ENCODE data around the gene KIR2DL4. TPM values are rescaled to one million over a fixed set of nuclear protein-coding genes. Genes with fewer than 3 reads are reported as not detected.
"Not testable (repeated sequence)": the region's sequence is repeated elsewhere in the genome, so short reads cannot be mapped to it uniquely, and the experiment has no call there.

The KIR2DL4 gene
- polyA plus RNA-seq, 1 experiment: not detected

GRCh38 chr19:54777851-54778250, 25.6 kb upstream of the KIR2DL4 start:
- DNase-seq (ENCODE audit: low read depth): not testable (repeated sequence)

GRCh38 chr19:54778896-54779295, 24.5 kb upstream of the KIR2DL4 start:
- H3K27me3 ChIP-seq (ENCODE audit: control insufficient read depth, insufficient read depth, low read length); H3K4me3 ChIP-seq (ENCODE audit: low read depth, low read length); CTCF ChIA-PET; POLR2A ChIA-PET; DNase-seq (ENCODE audit: low read depth); H3K36me3 ChIP-seq (ENCODE audit: control insufficient read depth, insufficient read depth, low read length): not testable (repeated sequence)

More at GRCh38 chr19:54777851-54778250, 25.6 kb upstream of the KIR2DL4 start:
- H3K27me3 ChIP-seq (ENCODE audit: control insufficient read depth, insufficient read depth, low read length); H3K4me3 ChIP-seq (ENCODE audit: low read depth, low read length); POLR2A ChIA-PET; H3K36me3 ChIP-seq (ENCODE audit: control insufficient read depth, insufficient read depth, low read length); CTCF ChIA-PET: not testable (repeated sequence)

- CTCF ChIA-PET; H3K36me3 ChIP-seq (ENCODE audit: control insufficient read depth, insufficient read depth, low read length); DNase-seq (ENCODE audit: low read depth); POLR2A ChIA-PET; H3K27me3 ChIP-seq (ENCODE audit: control insufficient read depth, insufficient read depth, low read length); H3K4me3 ChIP-seq (ENCODE audit: low read depth, low read length): not testable (repeated sequence)
These were observed 20.5 kb upstream of the KIR2DL4 start for GRCh38 chr19:54782916-54783315.

- DNase-seq (ENCODE audit: low read depth); POLR2A ChIA-PET; CTCF ChIA-PET: not testable (repeated sequence)
These were observed 17.2 kb upstream of the KIR2DL4 start for GRCh38 chr19:54786091-54786723.

GRCh38 chr19:54788154-54788553, 15.3 kb upstream of the KIR2DL4 start:
- CTCF ChIA-PET; H3K4me3 ChIP-seq (ENCODE audit: low read depth, low read length); POLR2A ChIA-PET; H3K36me3 ChIP-seq (ENCODE audit: control insufficient read depth, insufficient read depth, low read length); H3K27me3 ChIP-seq (ENCODE audit: control insufficient read depth, insufficient read depth, low read length); DNase-seq (ENCODE audit: low read depth): not testable (repeated sequence)

More at GRCh38 chr19:54786091-54786723, 17.2 kb upstream of the KIR2DL4 start:
- H3K27me3 ChIP-seq (ENCODE audit: control insufficient read depth, insufficient read depth, low read length); H3K4me3 ChIP-seq (ENCODE audit: low read depth, low read length); H3K36me3 ChIP-seq (ENCODE audit: control insufficient read depth, insufficient read depth, low read length): not testable (repeated sequence)

- no peak for DNase-seq (ENCODE audit: low read depth)
- Histone ChIP-seq H3K4me3 (ENCODE audit: low read depth, low read length) (no peak overlapping the region), H3K36me3 (ENCODE audit: control insufficient read depth, insufficient read depth, low read length) (no peaks in the 10 kb centered on the region), H3K27me3 (ENCODE audit: control insufficient read depth, insufficient read depth, low read length) (no peaks in the 10 kb centered on the region)
- no peak for TF ChIP-seq CTCF (IDR thresholded peaks at IDR 0.05; ENCODE audit: insufficient read depth, low read depth, low read length)
- ChIA-PET POLR2A (no interaction called here), CTCF (no interaction called here)
These were observed 12.7 kb upstream of the KIR2DL4 start for GRCh38 chr19:54790711-54791110.

GRCh38 chr19:54791476-54791875, 11.9 kb upstream of the KIR2DL4 start:
- TF ChIP-seq CTCF (IDR thresholded peaks at IDR 0.05; ENCODE audit: insufficient read depth, low read depth, low read length): no peak
- Histone ChIP-seq H3K4me3 (ENCODE audit: low read depth, low read length) (no peak overlapping the region), H3K27me3 (ENCODE audit: control insufficient read depth, insufficient read depth, low read length) (no peaks in the 10 kb centered on the region), H3K36me3 (ENCODE audit: control insufficient read depth, insufficient read depth, low read length) (no peaks in the 10 kb centered on the region)
- CTCF ChIA-PET: no interaction called here
- POLR2A ChIA-PET: no interaction called here
- DNase-seq (ENCODE audit: low read depth): no peak

- H3K36me3 ChIP-seq (ENCODE audit: control insufficient read depth, insufficient read depth, low read length): no peaks in the 10 kb centered on the region
- H3K4me3 ChIP-seq (ENCODE audit: low read depth, low read length): no peak overlapping the region
- ChIA-PET CTCF (no interaction called here), POLR2A (no interaction called here)
- no peaks in the 10 kb centered on the region for H3K27me3 ChIP-seq (ENCODE audit: control insufficient read depth, insufficient read depth, low read length)
- DNase-seq (ENCODE audit: low read depth): no peak
- TF ChIP-seq CTCF (IDR thresholded peaks at IDR 0.05; ENCODE audit: insufficient read depth, low read depth, low read length): no peak
These were observed 10.6 kb upstream of the KIR2DL4 start for GRCh38 chr19:54792814-54793213.

All from BJ (cell line).